ENCODE results near the gene SP6.

SP6 gene

DNA sequence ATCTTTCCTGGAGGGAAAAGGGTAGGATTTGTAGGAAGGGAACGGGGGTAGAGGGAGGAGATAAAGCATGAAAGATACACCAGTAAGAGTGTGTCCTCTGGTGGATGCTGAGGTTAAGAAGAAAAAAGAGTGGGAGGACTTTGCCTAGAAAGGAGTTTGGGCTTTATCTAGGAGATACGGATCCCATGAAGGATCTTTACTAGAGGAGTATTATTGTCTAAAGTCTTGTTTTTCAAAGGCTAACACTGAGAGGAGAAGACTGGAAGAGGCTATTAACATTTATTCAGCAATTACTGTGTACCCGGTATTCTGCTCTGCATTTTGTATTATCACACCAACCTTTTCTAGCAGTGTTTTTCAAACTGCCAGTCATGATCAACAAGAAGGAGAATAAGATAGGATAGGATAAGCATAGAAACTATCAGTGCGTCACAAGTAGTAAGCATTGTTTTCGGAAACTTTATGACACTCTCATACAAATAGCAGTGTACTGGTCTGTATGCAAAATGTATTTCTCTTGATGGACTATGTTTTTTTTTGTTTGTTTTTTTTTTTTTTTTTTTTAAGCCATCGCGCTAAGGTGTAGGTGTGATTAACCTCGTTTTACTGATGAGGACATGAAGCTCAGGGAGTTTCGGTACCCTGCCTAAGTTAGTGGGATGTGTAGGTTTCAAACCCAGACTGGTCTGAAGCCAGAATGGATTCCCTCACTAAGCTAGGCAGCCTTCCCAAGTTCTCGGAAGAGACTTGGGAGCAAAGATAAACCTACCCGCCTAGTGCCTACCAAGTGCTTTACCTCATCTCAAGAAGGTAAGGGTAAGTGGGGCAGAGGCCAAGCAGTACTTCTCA lies 43.8 kb upstream of the SP6 start:
- TF ChIP-seq RAD21 (IDR thresholded peaks at IDR 0.05; ENCODE audit: low read depth) (no peak), FOXM1 (IDR thresholded peaks at IDR 0.05; ENCODE audit: borderline replicate concordance, low read depth) (no peak), EGR1 (IDR thresholded peaks at IDR 0.05) (no peak), YY1 (IDR thresholded peaks at IDR 0.05; ENCODE audit: low read depth) (no peak), CEBPB (IDR thresholded peaks at IDR 0.05) (no peak), ZBTB7A (IDR thresholded peaks at IDR 0.05; ENCODE audit: low read depth) (no peak), TCF12 (IDR thresholded peaks at IDR 0.05; ENCODE audit: low read depth) (no peak), EP300 (IDR thresholded peaks at IDR 0.05; ENCODE audit: borderline replicate concordance) (no peak), NFIC (IDR thresholded peaks at IDR 0.05) (no peak), TAF1 (IDR thresholded peaks at IDR 0.05; ENCODE audit: low read depth) (no peak), TEAD4 (IDR thresholded peaks at IDR 0.05) (no peak), CREB1 (IDR thresholded peaks at IDR 0.05; ENCODE audit: low read depth) (no peak)
- TF ChIP-seq, protein P1, sequence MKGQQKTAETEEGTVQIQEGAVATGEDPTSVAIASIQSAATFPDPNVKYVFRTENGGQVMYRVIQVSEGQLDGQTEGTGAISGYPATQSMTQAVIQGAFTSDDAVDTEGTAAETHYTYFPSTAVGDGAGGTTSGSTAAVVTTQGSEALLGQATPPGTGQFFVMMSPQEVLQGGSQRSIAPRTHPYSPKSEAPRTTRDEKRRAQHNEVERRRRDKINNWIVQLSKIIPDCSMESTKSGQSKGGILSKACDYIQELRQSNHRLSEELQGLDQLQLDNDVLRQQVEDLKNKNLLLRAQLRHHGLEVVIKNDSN (IDR thresholded peaks at IDR 0.05): no peak
- TF ChIP-seq, protein P2, sequence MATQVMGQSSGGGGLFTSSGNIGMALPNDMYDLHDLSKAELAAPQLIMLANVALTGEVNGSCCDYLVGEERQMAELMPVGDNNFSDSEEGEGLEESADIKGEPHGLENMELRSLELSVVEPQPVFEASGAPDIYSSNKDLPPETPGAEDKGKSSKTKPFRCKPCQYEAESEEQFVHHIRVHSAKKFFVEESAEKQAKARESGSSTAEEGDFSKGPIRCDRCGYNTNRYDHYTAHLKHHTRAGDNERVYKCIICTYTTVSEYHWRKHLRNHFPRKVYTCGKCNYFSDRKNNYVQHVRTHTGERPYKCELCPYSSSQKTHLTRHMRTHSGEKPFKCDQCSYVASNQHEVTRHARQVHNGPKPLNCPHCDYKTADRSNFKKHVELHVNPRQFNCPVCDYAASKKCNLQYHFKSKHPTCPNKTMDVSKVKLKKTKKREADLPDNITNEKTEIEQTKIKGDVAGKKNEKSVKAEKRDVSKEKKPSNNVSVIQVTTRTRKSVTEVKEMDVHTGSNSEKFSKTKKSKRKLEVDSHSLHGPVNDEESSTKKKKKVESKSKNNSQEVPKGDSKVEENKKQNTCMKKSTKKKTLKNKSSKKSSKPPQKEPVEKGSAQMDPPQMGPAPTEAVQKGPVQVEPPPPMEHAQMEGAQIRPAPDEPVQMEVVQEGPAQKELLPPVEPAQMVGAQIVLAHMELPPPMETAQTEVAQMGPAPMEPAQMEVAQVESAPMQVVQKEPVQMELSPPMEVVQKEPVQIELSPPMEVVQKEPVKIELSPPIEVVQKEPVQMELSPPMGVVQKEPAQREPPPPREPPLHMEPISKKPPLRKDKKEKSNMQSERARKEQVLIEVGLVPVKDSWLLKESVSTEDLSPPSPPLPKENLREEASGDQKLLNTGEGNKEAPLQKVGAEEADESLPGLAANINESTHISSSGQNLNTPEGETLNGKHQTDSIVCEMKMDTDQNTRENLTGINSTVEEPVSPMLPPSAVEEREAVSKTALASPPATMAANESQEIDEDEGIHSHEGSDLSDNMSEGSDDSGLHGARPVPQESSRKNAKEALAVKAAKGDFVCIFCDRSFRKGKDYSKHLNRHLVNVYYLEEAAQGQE (IDR thresholded peaks at IDR 0.05; ENCODE audit: low read depth): no peak
- TF ChIP-seq, protein P3, sequence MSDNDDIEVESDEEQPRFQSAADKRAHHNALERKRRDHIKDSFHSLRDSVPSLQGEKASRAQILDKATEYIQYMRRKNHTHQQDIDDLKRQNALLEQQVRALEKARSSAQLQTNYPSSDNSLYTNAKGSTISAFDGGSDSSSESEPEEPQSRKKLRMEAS (IDR thresholded peaks at IDR 0.05): no peak

DNA sequence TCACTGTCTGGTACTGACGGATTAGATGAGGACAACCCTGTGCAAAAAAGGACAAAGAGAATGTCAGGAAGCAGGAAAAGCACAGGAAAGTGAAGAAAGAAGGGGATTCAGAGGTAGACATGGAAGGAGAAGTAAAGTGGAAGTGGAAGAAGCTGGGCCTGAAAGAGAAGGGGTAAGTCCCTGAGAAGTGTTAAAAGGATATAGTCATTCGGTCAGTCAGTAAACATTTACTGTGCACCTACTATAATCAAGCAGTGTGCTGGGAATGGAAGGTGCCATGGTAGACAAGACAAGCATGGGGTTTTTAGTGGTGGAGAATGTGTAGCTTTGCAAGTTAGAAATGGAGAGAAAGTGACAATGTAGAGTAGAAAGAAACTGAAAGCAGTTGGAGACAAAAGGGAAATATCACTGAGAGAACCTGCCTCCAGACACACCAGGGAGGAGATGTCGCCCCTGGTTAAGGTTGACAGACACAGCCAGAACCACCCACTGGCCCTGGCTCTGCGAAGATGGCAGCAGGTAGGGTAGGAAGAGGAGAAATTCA lies 40.7 kb upstream of the SP6 start:
- TF ChIP-seq ZBTB7A (IDR thresholded peaks at IDR 0.05; ENCODE audit: low read depth): no peak
- no peak for TF ChIP-seq CEBPB (IDR thresholded peaks at IDR 0.05)
- TF ChIP-seq EP300 (IDR thresholded peaks at IDR 0.05; ENCODE audit: borderline replicate concordance): no peak
- TF ChIP-seq TAF1 (IDR thresholded peaks at IDR 0.05; ENCODE audit: low read depth): no peak
- TF ChIP-seq FOXM1 (IDR thresholded peaks at IDR 0.05; ENCODE audit: borderline replicate concordance, low read depth): no peak
- no peak for TF ChIP-seq YY1 (IDR thresholded peaks at IDR 0.05; ENCODE audit: low read depth)
- no peak for TF ChIP-seq TEAD4 (IDR thresholded peaks at IDR 0.05)
- TF ChIP-seq, protein P1 (IDR thresholded peaks at IDR 0.05): no peak

DNA sequence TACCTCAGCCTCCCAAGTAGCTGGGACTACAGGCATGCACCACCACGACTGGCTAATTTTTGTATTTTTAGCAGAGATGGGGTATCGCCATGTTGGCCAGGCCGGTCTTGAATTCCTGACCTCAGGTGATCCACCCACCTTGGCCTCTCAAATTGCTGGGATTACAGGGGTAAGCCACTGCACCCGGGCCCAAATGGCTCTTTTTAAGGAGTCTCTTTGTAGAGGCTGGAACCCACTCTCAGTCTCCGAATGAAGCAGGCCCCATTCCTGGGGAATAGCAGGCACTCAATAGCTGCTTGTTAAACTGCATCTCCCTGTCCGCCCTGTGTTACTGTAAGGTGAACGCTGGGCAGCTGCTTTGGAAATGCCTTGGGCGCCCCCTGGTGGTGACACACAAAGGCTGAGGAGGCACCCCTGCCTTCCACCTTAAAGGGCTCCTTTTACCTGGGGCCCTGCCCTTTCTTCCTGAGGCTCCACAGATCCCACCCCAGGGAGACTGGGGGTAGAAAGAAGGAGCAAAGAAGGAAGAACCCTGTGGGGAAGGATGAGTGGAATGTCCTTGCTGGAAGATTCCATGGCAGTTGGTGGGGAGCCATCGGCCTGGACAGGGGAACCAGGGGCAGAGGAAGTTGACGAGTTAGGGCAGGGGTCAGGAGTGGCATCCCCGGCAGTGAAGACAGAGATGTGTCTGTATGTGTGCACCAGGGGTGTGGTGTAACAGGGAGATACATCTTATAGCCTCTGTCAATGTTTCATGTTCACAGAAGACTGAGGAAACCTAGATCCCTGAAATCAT lies 39.0 kb upstream of the SP6 start:
- no peak for TF ChIP-seq EGR1 (IDR thresholded peaks at IDR 0.05)
- TF ChIP-seq RAD21 (IDR thresholded peaks at IDR 0.05; ENCODE audit: low read depth): peak; percentile 99
- 0 out of 2 replicates have a peak, but pooled peaks have one; percentile 18 for TF ChIP-seq YY1 (IDR thresholded peaks at IDR 0.05; ENCODE audit: low read depth)

DNA sequence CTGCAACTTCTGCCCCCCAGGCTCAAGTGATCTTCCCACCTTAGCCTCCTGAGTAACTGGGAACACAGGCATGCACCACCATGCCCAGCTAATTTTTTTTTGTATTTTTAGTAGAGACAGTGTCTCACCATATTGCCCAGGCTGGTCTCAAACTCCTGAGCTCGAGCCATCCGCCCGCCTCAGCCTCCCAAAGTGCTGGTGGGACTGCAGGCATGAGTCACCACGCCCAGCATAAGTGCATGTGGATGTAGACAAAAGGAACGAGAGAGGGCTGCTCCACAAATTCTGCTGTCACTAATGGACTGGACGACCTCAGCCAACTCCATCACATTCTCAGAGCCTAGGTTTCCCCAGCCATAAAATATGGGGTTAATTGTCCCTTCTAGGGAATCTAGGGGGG lies 37.3 kb upstream of the SP6 start:
- TF ChIP-seq, protein P3 (IDR thresholded peaks at IDR 0.05): no peak
- TF ChIP-seq, protein P2 (IDR thresholded peaks at IDR 0.05; ENCODE audit: low read depth): no peak
- no peak for TF ChIP-seq FOXM1 (IDR thresholded peaks at IDR 0.05; ENCODE audit: borderline replicate concordance, low read depth)
- TF ChIP-seq NFIC (IDR thresholded peaks at IDR 0.05): no peak
- TF ChIP-seq EP300 (IDR thresholded peaks at IDR 0.05; ENCODE audit: borderline replicate concordance): no peak
- TF ChIP-seq TAF1 (IDR thresholded peaks at IDR 0.05; ENCODE audit: low read depth): no peak
- TF ChIP-seq CEBPB (IDR thresholded peaks at IDR 0.05): no peak
- no peak for TF ChIP-seq TEAD4 (IDR thresholded peaks at IDR 0.05)
- TF ChIP-seq YY1 (IDR thresholded peaks at IDR 0.05; ENCODE audit: low read depth): no peak
- no peak for TF ChIP-seq CREB1 (IDR thresholded peaks at IDR 0.05; ENCODE audit: low read depth)
- no peak for TF ChIP-seq RAD21 (IDR thresholded peaks at IDR 0.05; ENCODE audit: low read depth)
- TF ChIP-seq, protein P1 (IDR thresholded peaks at IDR 0.05): no peak
- TF ChIP-seq ZBTB7A (IDR thresholded peaks at IDR 0.05; ENCODE audit: low read depth): no peak
- no peak for TF ChIP-seq EGR1 (IDR thresholded peaks at IDR 0.05)
- no peak for TF ChIP-seq TCF12 (IDR thresholded peaks at IDR 0.05; ENCODE audit: low read depth)
